NOMO-1 treated with dmso at 0.1 percent for 144 hours (cell line): ENCODE data around the gene RAD51B.
A peak's percentile ranks its signal among the peaks of the same experiment; 100 is the strongest.

Experiments used
- DNase-seq: peaks from one replicate; lab custom pipeline; 2025; ENCODE audit not compliant: unreplicated experiment; lab: John Stamatoyannopoulos, UW

RAD51B gene

GRCh38 chr14:68471964-68472508 lies 652.5 kb downstream of the RAD51B start:
- DNase-seq = no peak

- no peak for DNase-seq
These were observed 653.5 kb downstream of the RAD51B start for GRCh38 chr14:68473069-68473468.

GRCh38 chr14:68473794-68474193 lies 654.2 kb downstream of the RAD51B start:
- DNase-seq = no peak

- no peak for DNase-seq
These were observed 655.2 kb downstream of the RAD51B start for GRCh38 chr14:68474741-68475140.

GRCh38 chr14:68475802-68476201 lies 656.2 kb downstream of the RAD51B start:
- DNase-seq = no peak

GRCh38 chr14:68476212-68477109 lies 656.9 kb downstream of the RAD51B start:
- DNase-seq = peak; percentile 75

- no peak for DNase-seq
These were observed 657.5 kb downstream of the RAD51B start for GRCh38 chr14:68477110-68477455.

GRCh38 chr14:68477461-68478085 lies 658.0 kb downstream of the RAD51B start:
- DNase-seq = no peak

- DNase-seq = no peak
These were observed 659.7 kb downstream of the RAD51B start for GRCh38 chr14:68479247-68479646.

GRCh38 chr14:68482018-68482417 lies 662.4 kb downstream of the RAD51B start:
- no peak for DNase-seq

GRCh38 chr14:68482772-68483395 lies 663.3 kb downstream of the RAD51B start:
- no peak for DNase-seq

GRCh38 chr14:68486033-68486732 lies 666.6 kb downstream of the RAD51B start:
- DNase-seq = no peak

- DNase-seq = no peak
These were observed 667.2 kb downstream of the RAD51B start for GRCh38 chr14:68486809-68487208.

GRCh38 chr14:68487805-68488590 lies 668.4 kb downstream of the RAD51B start:
- DNase-seq = no peak

- no peak for DNase-seq
These were observed 672.2 kb downstream of the RAD51B start for GRCh38 chr14:68491793-68492192.

GRCh38 chr14:68492381-68493151 lies 673.0 kb downstream of the RAD51B start:
- DNase-seq = no peak

- DNase-seq = no peak
These were observed 673.8 kb downstream of the RAD51B start for GRCh38 chr14:68493152-68493911.

GRCh38 chr14:68495101-68496039 lies 675.8 kb downstream of the RAD51B start:
- DNase-seq = no peak
